Bladder microvascular endothelial cell (primary cell): ENCODE results near the gene GOLGA6D. TPM values are rescaled to one million over a fixed set of nuclear protein-coding genes. Genes with fewer than 3 reads are reported as not detected.

Source experiments
- total RNA-seq: library from RNA; depleted of rRNA; stranded (reverse); fragments of >200 nt; gene quantifications from 2 replicates; pipeline ENCODE4 v1.2.3, GENCODE V29; 2014

GOLGA6D gene
- under 0.01 TPM in 1 of 2 replicates, not detected in the other for total RNA-seq

GRCh38 chr15:75282572-75282971 is at the start of gene GOLGA6D:
Gene GOLGA6D, plus strand, starts transcription at chr15:75282835. Its CDS starts 41 bp downstream, at chr15:75282876.

DNA sequence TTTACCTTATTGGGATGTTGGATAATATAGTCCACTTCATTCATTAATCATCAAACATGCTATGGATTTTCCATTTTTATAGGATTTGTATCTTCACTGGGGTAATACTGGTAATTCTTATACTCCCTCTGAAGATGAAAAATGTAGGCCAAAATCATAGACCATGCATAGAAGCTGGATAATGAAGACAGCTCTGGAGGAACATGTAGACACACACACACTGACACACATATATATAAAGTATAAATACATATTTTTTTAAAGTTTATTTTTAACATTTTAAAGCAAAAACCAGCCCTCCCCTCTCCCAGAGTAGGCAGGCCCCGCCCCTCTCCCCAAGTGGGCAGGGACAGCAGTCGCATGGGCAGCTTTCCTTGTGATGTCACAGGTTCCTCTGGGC is 24.6 kb upstream of the GOLGA6D start, which contains the start of gene GOLGA6C:
GOLGA6C (plus strand) TSS at position 301 of the 400 bp plus-strand sequence. CDS start 265 bp downstream, outside the sequence.

DNA sequence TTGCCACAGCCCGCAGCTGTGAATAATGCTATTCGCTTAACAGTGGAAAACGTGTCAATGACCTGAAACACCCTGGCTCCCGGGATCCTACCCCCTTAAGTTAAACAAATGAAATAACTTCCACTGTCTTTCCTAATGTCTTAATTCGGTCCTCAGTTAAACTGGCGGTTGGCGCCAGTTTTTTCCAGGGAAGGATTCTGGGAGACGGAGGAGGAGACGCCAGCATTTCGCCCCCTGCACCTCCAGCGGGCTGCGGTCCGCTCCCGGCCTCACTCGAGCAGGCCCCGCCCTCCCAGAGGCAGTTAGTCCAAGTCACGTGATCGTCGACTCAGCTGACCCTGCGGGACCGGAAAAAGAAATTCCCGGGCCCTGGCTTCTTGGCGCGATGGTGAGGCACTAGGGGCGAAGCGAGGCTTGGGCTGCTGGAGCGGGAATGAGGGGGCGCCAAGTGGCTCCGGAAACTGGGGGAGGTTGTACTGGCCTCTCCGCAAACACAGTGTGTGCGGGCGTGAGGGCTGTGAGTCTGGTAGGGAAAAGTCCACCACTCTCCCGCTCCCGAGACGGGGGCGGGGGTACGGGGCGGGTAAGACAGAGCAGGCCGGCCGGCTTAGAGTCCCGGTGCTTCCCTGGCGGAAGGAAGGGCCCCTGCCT is 53.2 kb downstream of the GOLGA6D start, which contains the start of gene COMMD4:
COMMD4 (plus strand) TSS at position 359 of the 651 bp plus-strand sequence; CDS start at position 386, 27 bp downstream.

Other genes with a start within 250 kb of the GOLGA6D start
- gene C15orf39, start 81.0 kb upstream of the GOLGA6D start, total RNA-seq: 2.4 and 7.4 TPM in 2 replicates
- not detected in 2 replicates for gene GOLGA6C, start 24.5 kb upstream of the GOLGA6D start, total RNA-seq
- 56.4 and 108 TPM in 2 replicates for gene COMMD4, start 53.2 kb downstream of the GOLGA6D start, total RNA-seq
- gene NEIL1, start 64.2 kb downstream of the GOLGA6D start, total RNA-seq: 12.1 and 16.7 TPM in 2 replicates
- gene MAN2C1, start 85.8 kb downstream of the GOLGA6D start, total RNA-seq: 92.8 and 163 TPM in 2 replicates
- gene SIN3A, start 168.9 kb downstream of the GOLGA6D start, total RNA-seq: 17.6 and 47.9 TPM in 2 replicates